Measurements from ENCODE around the gene CCNB2. TPM values are rescaled to one million over a fixed set of nuclear protein-coding genes. Genes with fewer than 3 reads are reported as not detected.

CCNB2 gene
- total RNA-seq, 4 donors from 2014 or later, result 0.44 to 1.2 (median 1.2) TPM; not detected in 1

GRCh38 chr15:59074607-59075006, 30.3 kb upstream of the CCNB2 start:
- Histone ChIP-seq H3K36me3 (peaks cover 0 to 75% (median 0%) of the 10 kb centered on the region in 3 donors), H3K27ac (no peak overlapping the region), H3K4me3 (no peak overlapping the region), H3K27me3 (no peaks in the 10 kb centered on the region), H3K9me3 (no peaks in the 10 kb centered on the region), H3K4me1 (no peaks in the 10 kb centered on the region)
- TF ChIP-seq CTCF (IDR thresholded peaks at IDR 0.05) (no peak), POLR2A (IDR thresholded peaks at IDR 0.05) (no peak), EP300 (IDR thresholded peaks at IDR 0.05) (no peak)
- no peak for DNase-seq (ENCODE audit: low spot score in 2 of 2)
- WGBS, 2 donors, result 97 to 100% methylated on average over 1 of the region's 1 CpG

- Histone ChIP-seq H3K9me3 (no peaks in the 10 kb centered on the region), H3K36me3 (peaks cover 0 to 80% (median 5%) of the 10 kb centered on the region in 3 donors), H3K4me3 (no peak overlapping the region), H3K27ac (no peak overlapping the region), H3K4me1 (no peaks in the 10 kb centered on the region), H3K27me3 (no peaks in the 10 kb centered on the region)
- no peak for DNase-seq (ENCODE audit: low spot score in 2 of 2)
- TF ChIP-seq EP300 (IDR thresholded peaks at IDR 0.05), result no peak
- TF ChIP-seq POLR2A (IDR thresholded peaks at IDR 0.05), result no peak
- no peak for TF ChIP-seq CTCF (IDR thresholded peaks at IDR 0.05)
- 93 to 95% methylated on average over 2 of the region's 2 CpGs for WGBS, 2 donors
Observed at GRCh38 chr15:59087731-59088130, 17.2 kb upstream of the CCNB2 start.

GRCh38 chr15:59094077-59094476, 10.9 kb upstream of the CCNB2 start:
- H3K9me3 ChIP-seq, result no peaks in the 10 kb centered on the region
- 97 to 100% methylated on average over 1 of the region's 1 CpG for WGBS, 2 donors
- DNase-seq (ENCODE audit: low spot score in 2 of 2), result no peak
- H3K27ac ChIP-seq, result no peak overlapping the region
- H3K36me3 ChIP-seq, result peaks cover 0 to 88% (median 5%) of the 10 kb centered on the region in 3 donors
- H3K4me1 ChIP-seq, result no peaks in the 10 kb centered on the region
- no peaks in the 10 kb centered on the region for H3K27me3 ChIP-seq
- H3K4me3 ChIP-seq, result no peak overlapping the region
- no peak for TF ChIP-seq POLR2A (IDR thresholded peaks at IDR 0.05)
- TF ChIP-seq EP300 (IDR thresholded peaks at IDR 0.05), result no peak
- TF ChIP-seq CTCF (IDR thresholded peaks at IDR 0.05), result no peak

GRCh38 chr15:59096429-59096828, 8.5 kb upstream of the CCNB2 start:
- TF ChIP-seq POLR2A (IDR thresholded peaks at IDR 0.05), result no peak
- TF ChIP-seq CTCF (IDR thresholded peaks at IDR 0.05), result no peak
- no peak for TF ChIP-seq EP300 (IDR thresholded peaks at IDR 0.05)
- Histone ChIP-seq H3K27ac (no peak overlapping the region), H3K4me1 (no peaks in the 10 kb centered on the region), H3K36me3 (peaks cover 0 to 73% (median 5%) of the 10 kb centered on the region in 3 donors), H3K4me3 (no peak overlapping the region), H3K9me3 (no peaks in the 10 kb centered on the region), H3K27me3 (no peaks in the 10 kb centered on the region)
- DNase-seq (ENCODE audit: low spot score in 2 of 2), result no peak
- WGBS, 2 donors, result 72 to 85% methylated on average over 3 of the region's 3 CpGs

- Histone ChIP-seq H3K9me3 (no peaks in the 10 kb centered on the region), H3K27ac (no peak overlapping the region), H3K36me3 (peaks cover 0 to 47% (median 0%) of the 10 kb centered on the region in 3 donors), H3K4me3 (no peak overlapping the region), H3K27me3 (no peaks in the 10 kb centered on the region), H3K4me1 (peaks cover 0 to 3% (median 0%) of the 10 kb centered on the region in 4 donors)
- WGBS, 2 donors, result 63 to 81% methylated on average over 2 of the region's 2 CpGs
- TF ChIP-seq CTCF (IDR thresholded peaks at IDR 0.05), result no peak
- no peak for TF ChIP-seq EP300 (IDR thresholded peaks at IDR 0.05)
- no peak for TF ChIP-seq POLR2A (IDR thresholded peaks at IDR 0.05)
- DNase-seq (ENCODE audit: low spot score in 2 of 2), result no peak
Observed at GRCh38 chr15:59099162-59099685, 5.7 kb upstream of the CCNB2 start.
